Measurements from ENCODE around the gene ACOT2. TPM values are rescaled to one million over a fixed set of nuclear protein-coding genes. Genes with fewer than 3 reads are reported as not detected.

The ACOT2 gene
- total and polyA plus RNA-seq, 2 donors (not counting 1 experiment from before 2014, with no cell fraction given) = 8.3 to 17.7 TPM

GRCh38 chr14:73524493-73524892 is 44.5 kb upstream of the ACOT2 start:
- no peak overlapping the region for H3K27ac Mint-ChIP-seq
- H3K9me3 Mint-ChIP-seq (ENCODE audit: insufficient read depth) = no peaks in the 10 kb centered on the region
- H3K9ac ChIP-seq (ENCODE audit: low read length) = no peak overlapping the region
- no peaks in the 10 kb centered on the region for H3K4me1 ChIP-seq (ENCODE audit: control insufficient read depth in 2 of 2, insufficient read depth in 2 of 2, low read length in 2 of 2)
- TF ChIP-seq EZH2 (IDR thresholded peaks at IDR 0.05; ENCODE audit: borderline replicate concordance, insufficient read depth, low read depth, low read length, poor library complexity, severe bottlenecking) (no peak), CTCF (IDR thresholded peaks at IDR 0.05) (no peak)
- H3K9me3 ChIP-seq (ENCODE audit: control extremely low read depth in 1 of 3, control insufficient read depth in 2 of 3, insufficient read depth in 1 of 3, low read length in 2 of 3) = peaks cover 0 to 3% (median 0%) of the 10 kb centered on the region in 3 donors
- no peak overlapping the region for H3K4me3 Mint-ChIP-seq
- H3K36me3 ChIP-seq (replicated peaks in 1 of 2; ENCODE audit: control extremely low read depth in 1 of 2, control insufficient read depth in 1 of 2, extremely low read depth in 1 of 2, insufficient read depth in 2 of 2, low read length in 1 of 2) = no peaks in the 10 kb centered on the region
- no peaks in the 10 kb centered on the region for H3K4me1 Mint-ChIP-seq
- no peaks in the 10 kb centered on the region for H4K20me1 ChIP-seq (ENCODE audit: control insufficient read depth, insufficient read depth, low read length, poor library complexity, severe bottlenecking)
- CTCF ChIA-PET = no interaction called here
- DNase-seq = no peak
- H3K27me3 ChIP-seq (replicated peaks in 1 of 4; ENCODE audit: control extremely low read depth in 1 of 4, control insufficient read depth in 3 of 4, insufficient read depth in 4 of 4, low read length in 3 of 4) = no peaks in the 10 kb centered on the region
- POLR2A ChIA-PET = interaction anchor here (0.6 kb wide), 1 partner anchor 64 kb away, joined by 8 read pairs; no protein-coding TSS in a partner anchor
- no peak for ATAC-seq (ENCODE audit: low read depth)
- H3K27me3 Mint-ChIP-seq = no peaks in the 10 kb centered on the region
- no peak overlapping the region for H3K27ac ChIP-seq (ENCODE audit: low read length in 2 of 2)
- no peak overlapping the region for H2AFZ ChIP-seq (ENCODE audit: insufficient read depth, low read depth, low read length, poor library complexity, severe bottlenecking)
- H3K79me2 ChIP-seq (ENCODE audit: control insufficient read depth, insufficient read depth, low read length) = no peaks in the 10 kb centered on the region
- intact Hi-C loops (cut with micrococcal nuclease) = no loop called here
- WGBS (ENCODE audit: insufficient coverage) = no CpG with 5 or more reads among the region's 4 CpGs
- H3K4me3 ChIP-seq (ENCODE audit: control extremely low read depth in 1 of 5, extremely low read depth in 1 of 5, insufficient read depth in 1 of 5, low read depth in 2 of 5, low read length in 4 of 5) = no peak overlapping the region
- H3K4me2 ChIP-seq (replicated peaks; ENCODE audit: low read depth, low read length, poor library complexity, severe bottlenecking) = no peak overlapping the region

GRCh38 chr14:73526036-73526984 is 42.7 kb upstream of the ACOT2 start:
- CTCF ChIA-PET = no interaction called here
- H3K4me3 Mint-ChIP-seq = no peak overlapping the region
- intact Hi-C loops (cut with micrococcal nuclease) = no loop called here

More at GRCh38 chr14:73526036-73526984, 42.7 kb upstream of the ACOT2 start:
- no peaks in the 10 kb centered on the region for H4K20me1 ChIP-seq (ENCODE audit: control insufficient read depth, insufficient read depth, low read length, poor library complexity, severe bottlenecking)
- no peaks in the 10 kb centered on the region for H3K36me3 ChIP-seq (replicated peaks in 1 of 2; ENCODE audit: control extremely low read depth in 1 of 2, control insufficient read depth in 1 of 2, extremely low read depth in 1 of 2, insufficient read depth in 2 of 2, low read length in 1 of 2)
- no peaks in the 10 kb centered on the region for H3K4me1 Mint-ChIP-seq
- no peaks in the 10 kb centered on the region for H3K4me1 ChIP-seq (ENCODE audit: control insufficient read depth in 2 of 2, insufficient read depth in 2 of 2, low read length in 2 of 2)
- no peak overlapping the region for H3K27ac ChIP-seq (ENCODE audit: low read length in 2 of 2)
- no peak for ATAC-seq (ENCODE audit: low read depth)
- H3K9ac ChIP-seq (ENCODE audit: low read length) = no peak overlapping the region
- POLR2A ChIA-PET = no interaction called here
- H3K9me3 Mint-ChIP-seq (ENCODE audit: insufficient read depth) = no peaks in the 10 kb centered on the region
- no peak for TF ChIP-seq EZH2 (IDR thresholded peaks at IDR 0.05; ENCODE audit: borderline replicate concordance, insufficient read depth, low read depth, low read length, poor library complexity, severe bottlenecking)
- no peak for TF ChIP-seq CTCF (IDR thresholded peaks at IDR 0.05)
- H2AFZ ChIP-seq (ENCODE audit: insufficient read depth, low read depth, low read length, poor library complexity, severe bottlenecking) = no peak overlapping the region
- no peak overlapping the region for H3K27ac Mint-ChIP-seq
- H3K79me2 ChIP-seq (ENCODE audit: control insufficient read depth, insufficient read depth, low read length) = no peaks in the 10 kb centered on the region
- no peaks in the 10 kb centered on the region for H3K27me3 Mint-ChIP-seq
- WGBS (ENCODE audit: insufficient coverage) = 100% methylated on average over 1 of the region's 6 CpGs
- no peak for DNase-seq
- no peak overlapping the region for H3K4me2 ChIP-seq (replicated peaks; ENCODE audit: low read depth, low read length, poor library complexity, severe bottlenecking)
- no peak overlapping the region for H3K4me3 ChIP-seq (ENCODE audit: control extremely low read depth in 1 of 5, extremely low read depth in 1 of 5, insufficient read depth in 1 of 5, low read depth in 2 of 5, low read length in 4 of 5)
- peaks cover 0 to 3% (median 0%) of the 10 kb centered on the region in 3 donors for H3K9me3 ChIP-seq (ENCODE audit: control extremely low read depth in 1 of 3, control insufficient read depth in 2 of 3, insufficient read depth in 1 of 3, low read length in 2 of 3)
- H3K27me3 ChIP-seq (replicated peaks in 1 of 4; ENCODE audit: control extremely low read depth in 1 of 4, control insufficient read depth in 3 of 4, insufficient read depth in 4 of 4, low read length in 3 of 4) = no peaks in the 10 kb centered on the region
